GM19240 (cell line): Measurements from ENCODE around the gene LY6G6D.

Source experiments
- DNase-seq: peaks from one replicate; pipeline ENCODE4 v3.0.0; 2011; ENCODE audit warnings: low spot score; ENCODE audit not compliant: insufficient read length

LY6G6D gene

GRCh38 chr6:31734821-31735406 lies 19.8 kb downstream of the LY6G6D start:
- DNase-seq, result peak; percentile 76

GRCh38 chr6:31736021-31736767 lies 21.0 kb downstream of the LY6G6D start, which contains the start of gene CLIC1:
CLIC1 (minus strand) TSS chr6:31736530; CDS start chr6:31736300, 230 bp downstream.
- no peak for DNase-seq

DNA sequence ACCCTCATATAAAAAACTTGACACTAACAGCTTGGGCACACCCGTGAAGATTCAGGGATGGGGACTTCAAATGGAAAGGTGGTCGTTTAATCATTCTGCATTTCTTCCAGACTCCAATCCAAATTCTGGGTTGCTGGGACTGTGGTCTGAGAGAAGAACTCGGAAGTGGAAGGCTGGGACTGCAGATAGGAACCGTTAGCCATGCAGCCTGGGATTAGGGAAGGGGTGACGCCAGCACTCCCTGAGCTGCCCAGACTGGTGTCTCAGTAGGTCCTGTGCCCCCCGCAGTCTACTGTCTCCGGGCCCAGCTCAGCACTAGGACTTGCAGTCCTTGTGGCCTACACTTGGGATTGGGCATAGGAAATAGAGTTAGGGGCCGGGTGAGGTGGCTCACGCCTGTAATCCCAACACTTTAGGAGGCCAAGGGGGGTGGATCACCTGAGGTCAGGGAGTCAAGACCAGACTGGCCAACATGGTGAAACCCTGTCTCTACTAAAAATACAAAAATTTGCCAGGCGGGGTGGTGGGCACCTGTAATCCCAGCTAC lies 21.7 kb downstream of the LY6G6D start:
- DNase-seq, result no peak

DNA sequence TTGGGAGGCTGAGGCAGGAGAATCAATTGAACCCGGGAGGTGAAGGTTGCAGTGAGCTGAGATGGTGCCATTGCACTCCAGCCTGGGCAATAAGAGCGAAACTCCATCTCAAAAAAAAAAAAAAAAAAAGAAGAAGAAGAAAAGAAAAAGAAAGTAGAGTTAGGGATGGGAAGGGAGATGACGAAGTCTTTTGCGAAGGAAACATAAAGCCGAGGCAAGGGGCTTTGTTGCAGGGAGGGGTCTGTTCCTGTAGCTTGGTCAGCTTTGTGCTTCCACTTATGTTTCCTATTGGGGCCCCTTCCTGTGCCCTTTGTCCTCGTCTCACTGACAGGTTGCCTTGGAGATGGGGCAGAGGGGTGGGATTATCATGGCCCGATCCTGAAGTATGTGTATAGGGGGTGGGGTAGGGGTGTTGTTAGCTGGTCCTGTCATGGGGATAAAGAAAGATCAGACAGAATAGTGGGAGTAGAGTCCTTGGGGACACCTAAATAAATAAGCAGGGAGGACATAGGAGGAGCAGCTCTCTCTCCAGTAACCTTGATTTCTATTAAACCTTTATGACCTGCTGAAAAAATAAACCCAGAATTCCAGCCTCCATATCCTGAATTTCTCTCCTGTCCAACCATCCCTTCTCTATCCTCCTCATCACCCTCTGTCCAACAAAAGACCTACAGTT lies 22.3 kb downstream of the LY6G6D start:
- no peak for DNase-seq

DNA sequence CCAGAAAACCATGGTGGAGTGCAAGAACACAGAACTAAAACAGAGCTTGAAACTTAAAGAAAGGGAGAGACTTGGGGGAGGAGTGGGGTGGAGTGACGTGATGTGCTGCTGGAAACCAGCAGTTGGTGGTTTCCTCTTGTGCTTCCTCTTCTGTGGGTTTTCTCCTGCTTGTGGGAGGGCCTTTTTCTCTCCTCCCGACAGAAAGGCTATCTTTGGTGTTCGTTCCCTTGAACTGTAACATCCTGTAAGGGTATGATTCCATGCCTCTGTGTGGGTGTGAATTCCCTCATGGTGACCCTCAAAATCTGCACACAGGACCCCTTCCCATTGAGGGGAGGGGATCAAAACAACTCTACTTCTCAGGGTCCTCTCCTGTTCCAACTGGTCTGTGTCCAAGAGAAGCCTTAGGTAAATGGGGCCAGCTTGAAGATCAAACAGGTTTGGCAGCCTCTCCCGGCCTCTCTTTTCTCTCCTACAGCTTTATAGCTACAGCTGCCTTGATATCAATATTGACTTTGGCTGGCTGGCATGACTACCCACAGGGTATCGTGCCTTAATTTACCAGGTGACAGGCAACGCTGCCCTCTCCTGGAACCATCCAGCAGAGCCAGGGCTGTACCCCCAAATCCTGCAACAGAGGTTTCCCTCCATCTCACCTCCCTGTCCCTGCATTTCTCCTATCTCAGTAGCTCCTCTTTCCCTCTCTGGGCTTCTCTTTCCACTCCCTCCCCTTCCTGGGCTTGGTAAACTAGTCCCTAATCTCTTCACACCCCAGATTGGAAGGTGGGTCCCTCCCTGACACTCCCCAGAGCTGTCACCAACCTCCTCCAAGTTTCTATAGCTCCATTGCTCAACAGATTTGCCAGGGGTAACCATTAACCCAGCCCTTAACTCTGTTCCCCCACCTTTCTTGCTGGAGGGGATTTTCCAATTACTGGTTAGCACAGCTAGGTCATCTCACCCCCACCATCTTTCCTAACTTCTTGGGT lies 23.1 kb downstream of the LY6G6D start:
- DNase-seq, result peak; percentile 39

DNA sequence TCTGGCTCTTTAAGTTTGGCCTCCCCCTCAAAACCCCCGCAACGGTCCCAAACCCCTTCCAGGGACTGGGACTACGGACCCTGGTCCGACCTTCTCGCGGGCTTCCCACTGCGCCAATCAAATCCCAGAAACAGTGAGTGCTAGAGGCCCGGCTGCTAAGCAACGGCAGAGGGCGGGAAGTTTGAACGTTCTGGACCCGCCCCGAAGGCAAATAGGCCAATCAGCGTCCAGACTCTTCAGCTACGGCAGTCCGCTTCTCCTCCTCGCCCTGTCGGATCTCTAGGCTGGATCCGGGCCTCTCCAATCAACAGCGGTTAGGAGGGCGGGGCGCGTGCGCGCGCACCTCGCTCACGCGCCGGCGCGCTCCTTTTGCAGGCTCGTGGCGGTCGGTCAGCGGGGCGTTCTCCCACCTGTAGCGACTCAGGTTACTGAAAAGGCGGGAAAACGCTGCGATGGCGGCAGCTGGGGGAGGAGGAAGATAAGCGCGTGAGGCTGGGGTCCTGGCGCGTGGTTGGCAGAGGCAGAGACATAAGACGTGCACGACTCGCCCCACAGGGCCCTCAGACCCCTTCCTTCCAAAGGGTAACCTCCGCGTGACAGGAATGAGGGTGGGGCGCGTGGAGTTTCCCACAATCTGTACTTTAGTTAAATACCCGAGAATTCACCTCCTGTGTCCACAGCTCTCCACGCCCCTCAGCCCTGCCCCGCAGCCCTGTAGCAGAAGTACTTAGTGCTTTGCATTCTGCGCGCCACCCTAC lies 24.7 kb downstream of the LY6G6D start, which contains the start of gene MSH5:
Gene MSH5, plus strand, starts transcription at position 367 of the 758 bp plus-strand sequence. CDS start 462 bp downstream, outside the sequence.
- peak; percentile 91 for DNase-seq

- no peak for DNase-seq
Observed at GRCh38 chr6:31740397-31741223, 25.5 kb downstream of the LY6G6D start.

GRCh38 chr6:31741815-31742214 lies 26.7 kb downstream of the LY6G6D start:
- no peak for DNase-seq

- DNase-seq, result no peak
Observed at GRCh38 chr6:31742894-31743293, 27.7 kb downstream of the LY6G6D start.

GRCh38 chr6:31744422-31744821 lies 29.3 kb downstream of the LY6G6D start:
- DNase-seq, result no peak

DNA sequence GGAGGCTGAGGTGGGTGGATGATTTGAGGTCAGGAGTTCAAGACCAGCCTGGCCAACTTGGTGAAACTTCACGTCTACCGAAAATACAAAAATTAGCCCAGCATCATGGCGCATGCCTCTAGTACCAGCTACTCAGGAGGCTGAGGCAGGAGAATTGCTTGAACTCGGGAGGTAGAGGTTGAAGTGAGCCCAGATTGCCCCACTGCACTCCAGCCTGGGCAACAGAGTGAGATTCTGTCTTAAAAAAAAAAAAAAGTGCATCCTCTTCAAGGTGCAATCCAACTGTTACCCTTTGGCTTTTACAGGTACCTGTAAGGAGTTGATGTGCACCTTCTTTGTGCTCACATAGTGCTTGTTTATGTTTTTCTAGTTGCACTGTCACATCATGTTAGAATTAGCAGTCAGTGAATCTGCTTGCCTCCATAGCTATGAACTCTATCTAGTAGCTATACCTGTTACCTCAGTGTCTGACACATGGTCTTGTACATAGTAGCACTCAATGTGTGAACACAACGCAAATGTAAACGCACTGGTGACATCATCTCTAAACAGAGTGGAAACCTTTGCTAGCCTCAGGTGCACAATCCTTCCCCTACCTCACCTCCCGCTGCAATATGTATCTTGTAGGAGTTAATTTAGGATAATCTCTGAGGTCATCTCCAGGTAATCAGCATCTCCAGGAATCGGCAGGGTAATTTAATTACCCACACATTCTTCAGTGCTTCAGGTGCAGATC lies 34.3 kb downstream of the LY6G6D start:
- DNase-seq, result no peak

GRCh38 chr6:31750411-31751022 lies 35.4 kb downstream of the LY6G6D start:
- DNase-seq, result no peak

DNA sequence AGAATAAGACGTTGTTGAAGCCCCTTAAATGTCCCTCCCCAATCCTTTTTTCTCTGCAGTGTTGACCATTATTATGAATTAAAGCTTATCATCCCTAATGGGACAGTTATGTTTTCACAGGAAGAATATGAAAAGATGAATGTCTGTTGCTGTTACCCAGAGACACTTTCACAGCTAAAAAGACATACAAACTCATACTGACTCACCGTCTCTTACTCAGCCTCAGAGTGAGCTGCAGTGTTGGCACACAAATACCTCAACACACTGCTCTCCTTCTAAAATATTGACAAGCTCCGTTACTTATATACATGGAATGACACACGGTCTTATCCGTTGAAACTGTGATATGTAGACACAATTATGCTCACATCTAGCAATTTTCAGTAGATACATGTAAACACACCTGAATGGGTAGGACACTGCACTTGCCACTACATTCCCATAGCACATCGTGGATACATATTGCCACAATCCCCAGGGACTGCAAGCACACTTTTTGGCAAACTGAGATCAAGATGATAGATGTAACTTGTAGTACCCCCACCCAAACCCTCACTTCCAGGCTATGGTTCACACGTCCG lies 37.7 kb downstream of the LY6G6D start:
- DNase-seq, result no peak

DNA sequence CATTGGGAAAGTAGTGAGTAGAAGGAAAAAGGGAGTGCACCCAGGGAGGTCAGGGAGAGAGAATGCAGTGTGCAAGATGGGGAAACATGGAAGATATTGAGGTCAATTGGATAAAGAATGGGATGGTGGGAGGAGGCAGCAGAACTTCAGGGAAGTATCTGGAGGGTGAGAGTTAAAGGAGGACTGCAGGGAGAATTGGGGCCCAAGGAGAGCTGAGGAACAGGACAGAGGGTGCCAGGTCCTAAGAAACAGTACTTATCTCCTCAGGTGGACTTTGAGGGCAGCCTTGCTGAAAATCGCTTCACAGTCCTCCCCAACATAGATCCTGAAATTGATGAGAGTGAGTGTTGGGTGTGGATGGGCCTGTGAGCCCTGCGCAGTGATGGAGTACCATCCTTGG lies 43.1 kb downstream of the LY6G6D start:
- no peak for DNase-seq

- no peak for DNase-seq
Observed at GRCh38 chr6:31760790-31761189, 45.6 kb downstream of the LY6G6D start.

DNA sequence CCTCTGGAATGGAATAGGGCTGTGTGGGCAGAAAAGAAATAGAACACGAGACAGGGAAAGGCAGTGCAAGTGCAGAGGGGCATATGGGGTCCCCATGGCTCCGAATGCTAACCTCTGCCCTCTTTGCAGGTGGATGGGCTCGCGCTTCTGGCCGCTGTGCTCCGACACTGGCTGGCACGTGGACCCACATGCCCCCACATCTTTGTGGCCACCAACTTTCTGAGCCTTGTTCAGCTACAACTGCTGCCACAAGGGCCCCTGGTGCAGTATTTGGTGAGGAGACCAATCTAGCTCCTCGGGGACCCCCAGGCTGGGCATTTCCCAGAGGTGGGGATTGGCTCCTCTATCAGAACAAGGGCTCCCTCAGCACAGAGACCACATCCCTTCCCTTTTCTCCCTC lies 46.2 kb downstream of the LY6G6D start:
- no peak for DNase-seq

GRCh38 chr6:31762356-31762755 lies 47.2 kb downstream of the LY6G6D start, which contains the start of gene SAPCD1:
SAPCD1 (plus strand) TSS chr6:31762656; CDS start chr6:31763055, 399 bp downstream.
- no peak for DNase-seq
